A549 treated with ZK216348 at 1 μM for 4 hours (cell line): ENCODE data around the gene GOLPH3. TPM values are rescaled to one million over a fixed set of nuclear protein-coding genes. Genes with fewer than 3 reads are reported as not detected.

ENCODE experiments used
- total RNA-seq: library from RNA; stranded (reverse); fragments of 200-300 nt; extraction: Qiagen RNA extraction; gene quantifications from 5 replicates; pipeline ENCODE4 v1.2.3, GENCODE V29; 2022; ENCODE audit warnings: low read depth

GOLPH3 gene
- 48.7 to 75.8 TPM (median 73.8 TPM) in 5 replicates for total RNA-seq

DNA sequence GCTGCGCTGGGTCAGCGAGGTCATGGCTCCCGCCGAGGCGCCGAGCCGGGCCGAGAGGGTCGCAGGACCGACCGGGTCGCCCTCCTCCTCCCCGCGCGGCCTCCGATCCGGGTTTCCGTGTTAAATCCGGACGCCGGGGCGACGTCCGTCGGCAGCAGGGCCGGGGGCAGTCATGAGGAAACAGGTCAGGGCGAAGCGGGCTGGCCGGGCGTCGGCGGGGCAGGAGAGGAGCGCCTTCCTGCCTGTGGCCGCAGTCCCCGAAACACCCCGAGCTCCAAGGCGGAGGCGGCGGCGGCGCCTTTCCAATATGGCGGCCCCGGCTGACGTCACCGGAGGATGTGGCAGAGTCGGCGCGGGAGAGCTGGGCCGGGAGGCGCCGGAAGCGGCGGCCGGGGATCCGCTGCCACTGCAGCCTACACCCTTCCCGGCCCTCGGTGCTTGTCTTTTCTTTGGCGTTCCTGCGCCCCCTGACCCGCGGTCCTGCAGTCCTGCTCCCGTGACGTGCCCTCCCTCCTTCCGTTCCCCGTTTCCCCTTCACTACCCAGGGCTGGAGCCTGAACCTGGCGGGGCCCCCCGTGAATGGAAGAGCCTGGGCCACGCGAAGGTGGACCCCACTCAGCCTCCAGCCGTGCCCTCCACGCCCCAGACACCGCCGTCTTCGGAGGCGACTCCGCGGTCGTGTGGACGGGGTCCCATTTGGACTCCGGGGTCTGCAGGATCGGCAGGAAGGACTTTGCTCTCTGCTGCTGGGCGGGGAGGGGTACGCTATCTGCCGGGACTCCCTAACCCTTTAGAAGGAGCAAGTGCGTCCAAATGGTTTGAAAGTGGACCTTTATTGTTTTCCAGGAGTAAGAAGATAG lies at the start of gene GOLPH3:
Gene GOLPH3 (minus strand): TSS at position 309 of the 860 bp plus-strand sequence. CDS start 285 bp downstream, at position 24.

Other genes starting within 250 kb of the GOLPH3 start
- gene MTMR12, start 138.6 kb upstream of the GOLPH3 start, total RNA-seq: 12.5 to 18.8 TPM (median 16.6 TPM) in 5 replicates